ENCODE data around the gene NXPH3.

Gene NXPH3

DNA sequence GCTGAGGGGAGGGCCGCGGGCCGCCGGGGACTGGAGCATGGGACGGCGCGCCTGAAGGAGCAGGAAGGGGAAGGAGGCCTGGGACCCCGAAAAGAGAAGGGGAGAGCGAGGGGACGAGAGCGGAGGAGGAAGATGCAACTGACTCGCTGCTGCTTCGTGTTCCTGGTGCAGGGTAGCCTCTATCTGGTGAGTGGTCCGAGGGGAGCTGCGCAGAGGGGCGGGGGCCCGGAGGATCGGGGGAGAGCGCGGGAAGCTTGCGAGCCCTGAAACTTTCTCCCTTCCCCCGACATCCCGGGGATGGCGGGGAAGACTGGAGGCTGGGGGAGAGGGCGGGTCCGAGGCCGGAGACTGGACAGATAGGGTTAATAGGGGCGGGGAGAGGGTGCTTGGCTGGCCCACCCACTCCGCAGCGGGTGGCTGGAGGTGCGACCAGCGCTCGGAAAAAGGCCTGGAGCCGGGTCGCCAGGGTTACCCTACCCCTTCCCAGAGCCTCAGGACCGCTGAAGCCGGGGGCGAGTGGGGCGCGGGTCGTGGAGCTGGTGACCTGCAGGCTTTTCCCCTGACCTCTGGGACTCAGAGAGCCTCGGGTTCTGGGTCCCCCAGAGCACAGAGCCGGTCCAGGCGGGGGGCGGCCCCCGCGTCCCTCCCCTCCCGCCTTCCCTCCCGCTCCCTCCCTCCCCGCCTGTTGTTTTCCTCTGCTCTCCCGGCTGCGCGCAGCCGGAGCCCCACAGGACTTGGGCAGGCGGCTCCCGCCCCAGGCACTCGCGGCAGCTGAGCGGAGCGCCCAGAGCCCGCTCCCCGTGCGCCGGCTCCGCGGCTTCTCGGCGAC is 631 bp downstream of the NXPH3 start:
- peak overlapping the region; percentile 100 for H2BK15ac ChIP-seq (ENCODE audit: low read length)
- peaks cover 1% of the 10 kb centered on the region for H3K79me1 ChIP-seq (ENCODE audit: low read depth, low read length)
- H2BK12ac ChIP-seq (ENCODE audit: low read length) = peak overlapping the region; percentile 63
- H3K9ac ChIP-seq (ENCODE audit: low read depth, low read length, poor library complexity) = peak overlapping the region; percentile 97
- H3K27me3 ChIP-seq (ENCODE audit: control insufficient read depth in 3 of 3, insufficient read depth in 3 of 3, low read depth in 1 of 3, low read length in 3 of 3) = peaks cover 0 to 68% (median 5%) of the 10 kb centered on the region in 3 experiments
- H2AK5ac ChIP-seq (ENCODE audit: low read depth, low read length) = peak overlapping the region; percentile 72
- no CpG with 5 or more reads among the region's 68 CpGs for WGBS, 2 donors (ENCODE audit: extremely low coverage in 2 of 2, insufficient read length in 2 of 2, insufficient replicate concordance in 1 of 2)
- no peak overlapping the region for H4K8ac ChIP-seq (ENCODE audit: low read depth, low read length)
- H3K4me3 ChIP-seq (ENCODE audit: low read length in 2 of 2) = peak overlapping the region; percentile 57 to 85
- peaks cover 4 to 6% of the 10 kb centered on the region in 2 donors for H3K4me1 ChIP-seq (ENCODE audit: control insufficient read depth in 2 of 2, insufficient read depth in 1 of 2, low read depth in 1 of 2, low read length in 2 of 2)
- peaks cover 0 to 2% of the 10 kb centered on the region in 2 donors for H3K9me3 ChIP-seq (replicated peaks in 1 of 2; ENCODE audit: control insufficient read depth in 2 of 2, insufficient read depth in 1 of 2, low read depth in 1 of 2, low read length in 2 of 2)
- no peak overlapping the region for H3K4ac ChIP-seq (ENCODE audit: low read length)
- H3K23ac ChIP-seq (ENCODE audit: low read depth, low read length, poor library complexity) = peak overlapping the region; percentile 94
- peak overlapping the region; percentile 96 for H2AFZ ChIP-seq (ENCODE audit: low read length)
- H3K18ac ChIP-seq (ENCODE audit: low read length) = peak overlapping the region; percentile 99
- H3K27ac ChIP-seq (replicated peaks; ENCODE audit: low read length) = no peak overlapping the region
- no peak overlapping the region for H4K91ac ChIP-seq (ENCODE audit: low read depth, low read length, poor library complexity)
- H3K4me2 ChIP-seq (ENCODE audit: insufficient read depth, low read length, poor library complexity, severe bottlenecking) = peak overlapping the region; percentile 90
- DNase-seq (ENCODE audit: low spot score) = peak; percentile 70
- H3K36me3 ChIP-seq (replicated peaks in 1 of 2; ENCODE audit: control insufficient read depth in 2 of 2, insufficient read depth in 2 of 2, low read length in 2 of 2) = no peaks in the 10 kb centered on the region
- H2BK120ac ChIP-seq (ENCODE audit: low read depth, low read length) = peak overlapping the region; percentile 77
- H2BK5ac ChIP-seq (ENCODE audit: low read length) = peak overlapping the region; percentile 89
- peak overlapping the region; percentile 78 for H3K14ac ChIP-seq (ENCODE audit: low read length)

DNA sequence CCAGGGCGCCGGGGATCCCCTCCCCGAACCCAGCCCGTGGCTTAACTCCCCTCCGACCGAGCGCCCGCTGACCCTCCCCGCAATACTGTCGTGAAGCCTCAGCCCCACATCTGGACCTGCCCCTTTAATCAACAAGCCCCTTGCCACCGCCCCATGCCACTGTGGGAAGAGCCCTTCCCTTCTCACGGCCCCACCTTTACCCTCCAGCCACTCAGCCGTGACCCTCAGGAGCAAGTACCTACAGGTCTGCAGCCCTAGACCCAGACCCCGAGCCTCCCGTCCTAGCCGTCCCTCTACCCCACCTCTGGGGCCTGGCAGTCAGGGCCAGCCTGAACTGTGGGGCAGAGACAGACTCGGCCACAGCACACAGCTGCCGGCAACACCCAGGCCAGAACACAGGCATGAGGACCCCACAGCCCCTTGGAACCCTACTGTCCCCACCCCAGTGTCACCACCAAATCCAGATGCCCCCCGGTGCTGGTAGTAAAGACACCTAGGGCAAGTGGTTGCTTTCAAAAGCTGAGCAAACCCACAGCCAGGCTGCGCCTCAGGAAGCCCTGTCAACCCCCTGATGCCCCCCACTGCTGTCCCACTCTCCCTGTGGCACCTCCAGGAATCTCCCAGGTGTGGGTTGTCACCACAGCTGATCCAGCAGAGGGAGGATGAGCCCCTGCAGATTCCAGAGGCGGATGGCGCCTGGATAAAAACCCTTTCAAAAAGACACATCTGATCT is 1.4 kb downstream of the NXPH3 start:
- Histone ChIP-seq H3K9me3 (replicated peaks in 1 of 2; ENCODE audit: control insufficient read depth in 2 of 2, insufficient read depth in 1 of 2, low read depth in 1 of 2, low read length in 2 of 2) (peaks cover 0 to 2% of the 10 kb centered on the region in 2 donors), H4K8ac (ENCODE audit: low read depth, low read length) (no peak overlapping the region), H2AFZ (ENCODE audit: low read length) (peak overlapping the region; percentile 96), H3K4me2 (ENCODE audit: insufficient read depth, low read length, poor library complexity, severe bottlenecking) (peak overlapping the region; percentile 90), H3K4me1 (ENCODE audit: control insufficient read depth in 2 of 2, insufficient read depth in 1 of 2, low read depth in 1 of 2, low read length in 2 of 2) (peaks cover 6% of the 10 kb centered on the region in 2 donors), H3K36me3 (replicated peaks in 1 of 2; ENCODE audit: control insufficient read depth in 2 of 2, insufficient read depth in 2 of 2, low read length in 2 of 2) (no peaks in the 10 kb centered on the region), H3K4me3 (ENCODE audit: low read length in 2 of 2) (peak overlapping the region; percentile 57 to 85), H3K23ac (ENCODE audit: low read depth, low read length, poor library complexity) (peak overlapping the region; percentile 94), H2BK12ac (ENCODE audit: low read length) (peak overlapping the region; percentile 63), H3K27ac (replicated peaks; ENCODE audit: low read length) (no peak overlapping the region), H3K18ac (ENCODE audit: low read length) (peak overlapping the region; percentile 99), H2BK120ac (ENCODE audit: low read depth, low read length) (peak overlapping the region; percentile 77), H2BK5ac (ENCODE audit: low read length) (peak overlapping the region; percentile 89), H2AK5ac (ENCODE audit: low read depth, low read length) (peak overlapping the region; percentile 80), H3K14ac (ENCODE audit: low read length) (peak overlapping the region; percentile 63), H3K27me3 (ENCODE audit: control insufficient read depth in 3 of 3, insufficient read depth in 3 of 3, low read depth in 1 of 3, low read length in 3 of 3) (peaks cover 0 to 62% (median 4%) of the 10 kb centered on the region in 3 experiments), H3K79me1 (ENCODE audit: low read depth, low read length) (peaks cover 1% of the 10 kb centered on the region), H2BK15ac (ENCODE audit: low read length) (peak overlapping the region; percentile 87), H3K9ac (ENCODE audit: low read depth, low read length, poor library complexity) (peak overlapping the region; percentile 86), H3K4ac (ENCODE audit: low read length) (peak overlapping the region; percentile 46), H4K91ac (ENCODE audit: low read depth, low read length, poor library complexity) (no peak overlapping the region)
- WGBS, 2 donors (ENCODE audit: extremely low coverage in 2 of 2, insufficient read length in 2 of 2, insufficient replicate concordance in 1 of 2) = no CpG with 5 or more reads among the region's 22 CpGs
- DNase-seq (ENCODE audit: low spot score) = no peak

DNA sequence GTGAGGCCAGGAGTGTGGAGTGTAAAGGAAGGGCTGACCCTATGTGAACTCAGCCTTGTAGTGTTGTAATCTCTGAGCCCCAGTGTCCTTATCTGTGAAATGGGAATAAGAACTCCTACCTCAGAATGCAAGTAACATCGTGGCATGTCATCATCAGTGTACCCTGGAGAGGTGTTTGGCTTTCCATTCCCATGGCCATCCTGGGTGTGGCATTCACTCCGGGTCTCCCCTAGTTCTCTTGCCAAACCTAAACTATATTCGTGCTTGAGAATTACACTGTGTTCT is 1.9 kb downstream of the NXPH3 start:
- H3K9ac ChIP-seq (ENCODE audit: low read depth, low read length, poor library complexity) = no peak overlapping the region

DNA sequence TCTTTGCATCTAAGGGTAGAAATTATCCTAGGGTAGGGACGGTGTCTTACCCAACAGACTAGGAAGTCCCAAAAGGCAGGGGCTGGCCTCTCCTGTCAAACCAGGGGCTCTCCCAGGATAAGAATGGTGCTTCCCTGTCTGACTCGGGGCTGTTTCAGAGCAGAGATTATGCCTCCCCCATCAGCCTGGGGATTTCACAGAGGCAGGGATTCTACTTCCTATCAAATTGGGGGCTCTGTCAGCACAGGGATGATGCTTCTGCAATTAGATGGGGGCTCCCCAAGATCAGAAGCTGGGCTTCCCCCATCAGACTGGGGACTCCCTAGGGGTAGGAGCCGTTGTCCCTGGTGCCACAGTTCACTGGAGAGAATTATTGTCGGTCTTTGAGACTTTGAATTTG is 2.3 kb downstream of the NXPH3 start:
- no peak overlapping the region for H3K4me2 ChIP-seq (ENCODE audit: insufficient read depth, low read length, poor library complexity, severe bottlenecking)
- H3K36me3 ChIP-seq (replicated peaks in 1 of 2; ENCODE audit: control insufficient read depth in 2 of 2, insufficient read depth in 2 of 2, low read length in 2 of 2) = no peaks in the 10 kb centered on the region
- H2AK5ac ChIP-seq (ENCODE audit: low read depth, low read length) = peak overlapping the region; percentile 60
- peaks cover 1% of the 10 kb centered on the region for H3K79me1 ChIP-seq (ENCODE audit: low read depth, low read length)
- peaks cover 0 to 54% (median 4%) of the 10 kb centered on the region in 3 experiments for H3K27me3 ChIP-seq (ENCODE audit: control insufficient read depth in 3 of 3, insufficient read depth in 3 of 3, low read depth in 1 of 3, low read length in 3 of 3)
- no peak overlapping the region for H3K9ac ChIP-seq (ENCODE audit: low read depth, low read length, poor library complexity)
- H3K14ac ChIP-seq (ENCODE audit: low read length) = no peak overlapping the region
- no peak overlapping the region for H4K8ac ChIP-seq (ENCODE audit: low read depth, low read length)
- peak overlapping the region; percentile 65 for H3K23ac ChIP-seq (ENCODE audit: low read depth, low read length, poor library complexity)
- H3K9me3 ChIP-seq (replicated peaks in 1 of 2; ENCODE audit: control insufficient read depth in 2 of 2, insufficient read depth in 1 of 2, low read depth in 1 of 2, low read length in 2 of 2) = peaks cover 0 to 2% of the 10 kb centered on the region in 2 donors
- no peak overlapping the region for H2BK5ac ChIP-seq (ENCODE audit: low read length)
- H4K91ac ChIP-seq (ENCODE audit: low read depth, low read length, poor library complexity) = no peak overlapping the region
- H3K4me1 ChIP-seq (ENCODE audit: control insufficient read depth in 2 of 2, insufficient read depth in 1 of 2, low read depth in 1 of 2, low read length in 2 of 2) = peaks cover 6% of the 10 kb centered on the region in 2 donors
- no peak overlapping the region for H3K27ac ChIP-seq (replicated peaks; ENCODE audit: low read length)
- DNase-seq (ENCODE audit: low spot score) = no peak
- no peak overlapping the region for H3K18ac ChIP-seq (ENCODE audit: low read length)
- H3K4me3 ChIP-seq (ENCODE audit: low read length in 2 of 2) = no peak overlapping the region
- no peak overlapping the region for H2AFZ ChIP-seq (ENCODE audit: low read length)
- no peak overlapping the region for H3K4ac ChIP-seq (ENCODE audit: low read length)
- no peak overlapping the region for H2BK15ac ChIP-seq (ENCODE audit: low read length)
- H2BK12ac ChIP-seq (ENCODE audit: low read length) = no peak overlapping the region
- H2BK120ac ChIP-seq (ENCODE audit: low read depth, low read length) = no peak overlapping the region
- WGBS, 2 donors (ENCODE audit: extremely low coverage in 2 of 2, insufficient read length in 2 of 2, insufficient replicate concordance in 1 of 2) = no CpG with 5 or more reads among the region's 4 CpGs

More for the DNA sequence above, 1.9 kb downstream of the NXPH3 start:
- H2BK120ac ChIP-seq (ENCODE audit: low read depth, low read length) = no peak overlapping the region
- H3K27ac ChIP-seq (replicated peaks; ENCODE audit: low read length) = no peak overlapping the region
- no peak overlapping the region for H2BK15ac ChIP-seq (ENCODE audit: low read length)
- no peak overlapping the region for H3K4ac ChIP-seq (ENCODE audit: low read length)
- H2BK12ac ChIP-seq (ENCODE audit: low read length) = no peak overlapping the region
- H4K8ac ChIP-seq (ENCODE audit: low read depth, low read length) = no peak overlapping the region
- H3K4me3 ChIP-seq (ENCODE audit: low read length in 2 of 2) = no peak overlapping the region
- peaks cover 0 to 2% of the 10 kb centered on the region in 2 donors for H3K9me3 ChIP-seq (replicated peaks in 1 of 2; ENCODE audit: control insufficient read depth in 2 of 2, insufficient read depth in 1 of 2, low read depth in 1 of 2, low read length in 2 of 2)
- peaks cover 0 to 57% (median 4%) of the 10 kb centered on the region in 3 experiments for H3K27me3 ChIP-seq (ENCODE audit: control insufficient read depth in 3 of 3, insufficient read depth in 3 of 3, low read depth in 1 of 3, low read length in 3 of 3)
- H2AK5ac ChIP-seq (ENCODE audit: low read depth, low read length) = no peak overlapping the region
- H2BK5ac ChIP-seq (ENCODE audit: low read length) = no peak overlapping the region
- H3K14ac ChIP-seq (ENCODE audit: low read length) = no peak overlapping the region
- no peak overlapping the region for H3K4me2 ChIP-seq (ENCODE audit: insufficient read depth, low read length, poor library complexity, severe bottlenecking)
- WGBS, 2 donors (ENCODE audit: extremely low coverage in 2 of 2, insufficient read length in 2 of 2, insufficient replicate concordance in 1 of 2) = no CpG with 5 or more reads among the region's 3 CpGs
- no peak overlapping the region for H2AFZ ChIP-seq (ENCODE audit: low read length)
- DNase-seq (ENCODE audit: low spot score) = no peak
- no peak overlapping the region for H3K23ac ChIP-seq (ENCODE audit: low read depth, low read length, poor library complexity)
- peaks cover 6% of the 10 kb centered on the region in 2 donors for H3K4me1 ChIP-seq (ENCODE audit: control insufficient read depth in 2 of 2, insufficient read depth in 1 of 2, low read depth in 1 of 2, low read length in 2 of 2)
- peaks cover 1% of the 10 kb centered on the region for H3K79me1 ChIP-seq (ENCODE audit: low read depth, low read length)
- no peak overlapping the region for H4K91ac ChIP-seq (ENCODE audit: low read depth, low read length, poor library complexity)
- H3K36me3 ChIP-seq (replicated peaks in 1 of 2; ENCODE audit: control insufficient read depth in 2 of 2, insufficient read depth in 2 of 2, low read length in 2 of 2) = no peaks in the 10 kb centered on the region
- H3K18ac ChIP-seq (ENCODE audit: low read length) = no peak overlapping the region

All from neuronal stem cell (in vitro differentiated cells).